B cell (primary cell): ENCODE results near the gene CCDC121. TPM values are rescaled to one million over a fixed set of nuclear protein-coding genes. Genes with fewer than 3 reads are reported as not detected.

ENCODE experiments used
- ATAC-seq: fragments of 200-7000 bp; cut with Tn5 transposase; one replicate; pipeline ENCODE4 v1.10.0; 2021; ENCODE audit warnings: low read depth, mild to moderate bottlenecking, moderate number of reproducible peaks, moderate library complexity
- CTCF ChIA-PET: fragments of 350-600 bp; sonication (Branson Sonifier 250); formaldehyde crosslinking; loops from one replicate; lab custom pipeline; 2021; ENCODE audit warnings: antibody characterized with exemption, inconsistent platforms; lab: Charles Lee
- POLR2A ChIA-PET: fragments of 350-600 bp; sonication (Branson Sonifier 250); formaldehyde crosslinking; loops from one replicate; lab custom pipeline; 2021; ENCODE audit warnings: antibody characterized with exemption; lab: Charles Lee
- DNase-seq: peaks from one replicate; pipeline ENCODE4 v3.0.0; 2013
- H2AFZ ChIP-seq: 2 replicates; pipeline ENCODE4 v1.6.1; 2012; ENCODE audit warnings: mild to moderate bottlenecking, low read depth, low read length; ENCODE audit not compliant: insufficient read depth, poor library complexity, severe bottlenecking
- H3K27ac ChIP-seq, 2 donors: 1 replicate in 1 of 2; 2 replicates in 1 of 2; pipeline ENCODE4 v1.5.1; 2012 to 2013; ENCODE audit warnings: low read length in 2 of 2, mild to moderate bottlenecking in 2 of 2, moderate library complexity in 1 of 2
- H3K27me3 ChIP-seq, 4 experiments: fragments of 200-600 bp in 1 of 4; sonication (generic) in 1 of 4; replicated peaks in 1 of 4; 1 replicate in 2 of 4; 2 replicates in 2 of 4; pipeline versions ENCODE4 v1.6.1 to v1.7.0; 2013 to 2016; ENCODE audit warnings: low read length in 3 of 4, mild to moderate bottlenecking in 2 of 4, mixed read lengths in 1 of 4, moderate library complexity in 1 of 4; ENCODE audit not compliant: insufficient read depth in 4 of 4, control insufficient read depth in 3 of 4; ENCODE audit errors: control extremely low read depth in 1 of 4
- H3K36me3 ChIP-seq, 2 experiments: replicated peaks in 1 of 2; 1 replicate in 1 of 2; 2 replicates in 1 of 2; pipeline versions ENCODE4 v1.6.1 to v1.7.1; 2013; ENCODE audit warnings: low read length in 1 of 2; ENCODE audit not compliant: insufficient read depth in 2 of 2, control insufficient read depth in 1 of 2; ENCODE audit errors: control extremely low read depth in 1 of 2, extremely low read depth in 1 of 2
- H3K4me1 ChIP-seq, 2 donors: fragments of 200-600 bp in 1 of 2; sonication (generic) in 1 of 2; 1 replicate in 1 of 2; 2 replicates in 1 of 2; pipeline versions ENCODE4 v1.5.1 to v1.6.1; 2013 to 2017; ENCODE audit warnings: low read length in 2 of 2; ENCODE audit not compliant: control insufficient read depth in 2 of 2, insufficient read depth in 2 of 2
- H3K4me2 ChIP-seq: replicated peaks from 2 replicates; pipeline ENCODE3; 2012; ENCODE audit warnings: mild to moderate bottlenecking, low read depth, low read length; ENCODE audit not compliant: poor library complexity, severe bottlenecking
- H3K4me3 ChIP-seq, 5 experiments: fragments of 200-600 bp in 1 of 5; sonication (generic) in 1 of 5; 1 replicate in 3 of 5; 2 replicates in 2 of 5; pipeline versions ENCODE4 v1.5.1 to v1.7.0; 2011 to 2016; ENCODE audit warnings: low read length in 4 of 5, mild to moderate bottlenecking in 4 of 5, low read depth in 2 of 5, control low read depth in 1 of 5, moderate library complexity in 1 of 5; ENCODE audit not compliant: insufficient read depth in 1 of 5; ENCODE audit errors: control extremely low read depth in 1 of 5, extremely low read depth in 1 of 5
- H3K79me2 ChIP-seq: fragments of 200-600 bp; sonication (generic); one replicate; pipeline ENCODE4 v1.6.0; 2016; ENCODE audit warnings: low read length; ENCODE audit not compliant: control insufficient read depth, insufficient read depth
- H3K9ac ChIP-seq: fragments of 200-600 bp; sonication (generic); 2 replicates; pipeline ENCODE4 v1.6.1; 2017; ENCODE audit warnings: mild to moderate bottlenecking, low read length, moderate library complexity
- H3K9me3 ChIP-seq, 3 donors: one replicate each; pipeline versions ENCODE4 v1.6.1 to v1.7.1; 2013; ENCODE audit warnings: low read length in 2 of 3; ENCODE audit not compliant: control insufficient read depth in 2 of 3, insufficient read depth in 1 of 3; ENCODE audit errors: control extremely low read depth in 1 of 3
- H4K20me1 ChIP-seq: 2 replicates; pipeline ENCODE4 v1.6.0; 2012; ENCODE audit warnings: mild to moderate bottlenecking, low read length; ENCODE audit not compliant: insufficient read depth, control insufficient read depth, poor library complexity, severe bottlenecking
- H3K27ac Mint-ChIP-seq: one replicate; pipeline ENCODE4 v1.8.0; 2021; ENCODE audit warnings: mixed read lengths
- H3K27me3 Mint-ChIP-seq: one replicate; pipeline ENCODE4 v1.8.0; 2021; ENCODE audit warnings: mixed read lengths
- H3K4me1 Mint-ChIP-seq: one replicate; pipeline ENCODE4 v1.8.0; 2021; ENCODE audit warnings: mixed read lengths
- H3K4me3 Mint-ChIP-seq: one replicate; pipeline ENCODE4 v1.8.0; 2021; ENCODE audit warnings: mixed read lengths
- H3K9me3 Mint-ChIP-seq: one replicate; pipeline ENCODE4 v1.8.0; 2022; ENCODE audit warnings: mixed read lengths; ENCODE audit not compliant: insufficient read depth
- EZH2 ChIP-seq: IDR thresholded peaks from 2 replicates; pipeline ENCODE4 v1.6.1; 2012; ENCODE audit warnings: borderline replicate concordance, low read depth, mild to moderate bottlenecking, moderate library complexity, low read length; ENCODE audit not compliant: insufficient read depth, poor library complexity, severe bottlenecking
- WGBS: methylation state at CpG from one replicate; pipeline ENCODE4 v1.1.5; 2013; ENCODE audit warnings: missing lambda C conversion rate; ENCODE audit not compliant: insufficient coverage; 5-methylcytosine and 5-hydroxymethylcytosine counted together
- intact Hi-C: fragments of 100-400 bp; cut with micrococcal nuclease; formaldehyde crosslinking; loops from one replicate; pipeline ENCODE4 v1.10.0; 2022
- polyA plus RNA-seq: library from polyadenylated mRNA; depleted of rRNA; stranded (reverse); fragments of >200 nt; gene quantifications from 2 replicates; pipeline ENCODE4 v1.2.3, GENCODE V29; 2012
- small RNA-seq: library from RNA; depleted of rRNA; stranded (forward); fragments of <200 nt; gene quantifications from one replicate; pipeline ENCODE3, GENCODE V24; 2012; ENCODE audit warnings: low replicate concordance, low read depth; ENCODE audit not compliant: insufficient read length
- total RNA-seq, 2 donors: library from RNA; stranded (reverse); fragments of 120-200 nt in 1 of 2; gene quantifications; 1 replicate in 1 of 2; 2 replicates in 1 of 2; pipeline versions ENCODE4 v1.2.3 to v1.2.4, GENCODE V29; 2013 to 2022
- TF ChIP-seq, protein P1 (sequence below): fragments of 200-600 bp; IDR thresholded peaks from one replicate; pipeline ENCODE4 v1.8.0; 2022; ENCODE audit warnings: antibody characterized with exemption, mild to moderate bottlenecking

The CCDC121 gene
- total and polyA plus RNA-seq, 2 donors (not counting 1 experiment from before 2014, with no cell fraction given), result 0.95 to 2.2 TPM

- Histone ChIP-seq H4K20me1 (peaks cover 8% of the 10 kb centered on the region), H3K79me2 (peaks cover 34% of the 10 kb centered on the region), H3K36me3 (peaks cover 0 to 1% of the 10 kb centered on the region in 2 experiments), H3K9ac (no peak overlapping the region), H3K4me2 (no peak overlapping the region), H3K4me1 (peaks cover 17 to 29% of the 10 kb centered on the region in 2 donors), H3K27ac (peak overlapping the region in 1 of 2 donors; percentile 72), H3K27me3 (no peaks in the 10 kb centered on the region), H2AFZ (peak overlapping the region; percentile 85), H3K9me3 (peaks cover under 1 to 17% (median 2%) of the 10 kb centered on the region in 3 donors), H3K4me3 (no peak overlapping the region)
- DNase-seq (peak; percentile 16), ATAC-seq (no peak)
- ChIA-PET CTCF (no interaction called here), POLR2A (interaction anchor here (0.7 kb wide), 1 partner anchor 309 kb away, joined by 3 read pairs; the partner anchor contains the start of genes BABAM2 and RBKS)
- Mint-ChIP-seq H3K27me3 (peaks cover 5% of the 10 kb centered on the region), H3K9me3 (peaks cover 9% of the 10 kb centered on the region), H3K4me1 (peaks cover 35% of the 10 kb centered on the region), H3K4me3 (peak overlapping the region; percentile 96), H3K27ac (peak overlapping the region; percentile 53)
- 97% methylated on average over 19 of the region's 19 CpGs for WGBS
- no peak for TF ChIP-seq EZH2
- TF ChIP-seq, protein P1, sequence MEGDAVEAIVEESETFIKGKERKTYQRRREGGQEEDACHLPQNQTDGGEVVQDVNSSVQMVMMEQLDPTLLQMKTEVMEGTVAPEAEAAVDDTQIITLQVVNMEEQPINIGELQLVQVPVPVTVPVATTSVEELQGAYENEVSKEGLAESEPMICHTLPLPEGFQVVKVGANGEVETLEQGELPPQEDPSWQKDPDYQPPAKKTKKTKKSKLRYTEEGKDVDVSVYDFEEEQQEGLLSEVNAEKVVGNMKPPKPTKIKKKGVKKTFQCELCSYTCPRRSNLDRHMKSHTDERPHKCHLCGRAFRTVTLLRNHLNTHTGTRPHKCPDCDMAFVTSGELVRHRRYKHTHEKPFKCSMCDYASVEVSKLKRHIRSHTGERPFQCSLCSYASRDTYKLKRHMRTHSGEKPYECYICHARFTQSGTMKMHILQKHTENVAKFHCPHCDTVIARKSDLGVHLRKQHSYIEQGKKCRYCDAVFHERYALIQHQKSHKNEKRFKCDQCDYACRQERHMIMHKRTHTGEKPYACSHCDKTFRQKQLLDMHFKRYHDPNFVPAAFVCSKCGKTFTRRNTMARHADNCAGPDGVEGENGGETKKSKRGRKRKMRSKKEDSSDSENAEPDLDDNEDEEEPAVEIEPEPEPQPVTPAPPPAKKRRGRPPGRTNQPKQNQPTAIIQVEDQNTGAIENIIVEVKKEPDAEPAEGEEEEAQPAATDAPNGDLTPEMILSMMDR, result no peak
- intact Hi-C loops, result loop anchor here (1.0 to 10.0 kb wide), 5 partner anchors 83 to 259 kb away; partner anchors contain the start of genes EIF2B4, KRTCAP3, MPV17 and NRBP1
These were observed 47.2 kb downstream of the CCDC121 start for GRCh38 chr2:27581417-27582128.

Small RNA genes within 50 kb of the gene (small RNA-seq; reads per million reads assigned to genes)
- gene RF00340, result not detected

Other genes starting within 250 kb of the CCDC121 start
- gene ZNF513, start 248.3 kb downstream of the CCDC121 start, total RNA-seq, result 29.0 and 31.7 TPM in 2 replicates
- 29.5 and 36.8 TPM in 2 replicates for gene ZNF513, start 248.3 kb downstream of the CCDC121 start, polyA plus RNA-seq
- gene PPM1G, start 219.4 kb downstream of the CCDC121 start, total RNA-seq, result 45.5 and 48.9 TPM in 2 replicates
- gene PPM1G, start 219.4 kb downstream of the CCDC121 start, polyA plus RNA-seq, result 23.7 and 27.1 TPM in 2 replicates
- 109 and 115 TPM in 2 replicates for gene NRBP1, start 200.4 kb downstream of the CCDC121 start, total RNA-seq
- gene NRBP1, start 200.4 kb downstream of the CCDC121 start, polyA plus RNA-seq, result 69.2 and 105 TPM in 2 replicates
- gene KRTCAP3, start 186.6 kb downstream of the CCDC121 start, total RNA-seq, result 15.0 and 16.5 TPM in 2 replicates
- 8.6 TPM in 2 replicates for gene KRTCAP3, start 186.6 kb downstream of the CCDC121 start, polyA plus RNA-seq
- 33.3 and 41.0 TPM in 2 replicates for gene IFT172, start 139.3 kb downstream of the CCDC121 start, total RNA-seq
- gene IFT172, start 139.3 kb downstream of the CCDC121 start, polyA plus RNA-seq, result 20.1 and 21.4 TPM in 2 replicates
- not detected in 2 replicates for gene FNDC4, start 133.8 kb downstream of the CCDC121 start, total RNA-seq
- 0.17 and 0.31 TPM in 2 replicates for gene FNDC4, start 133.8 kb downstream of the CCDC121 start, polyA plus RNA-seq
- not detected in 2 replicates for gene GCKR, start 132.2 kb downstream of the CCDC121 start, total RNA-seq
- not detected in 2 replicates for gene GCKR, start 132.2 kb downstream of the CCDC121 start, polyA plus RNA-seq
- 65.2 and 72.3 TPM in 2 replicates for gene ZNF512, start 46.0 kb downstream of the CCDC121 start, total RNA-seq
- 26.4 and 33.3 TPM in 2 replicates for gene ZNF512, start 46.0 kb downstream of the CCDC121 start, polyA plus RNA-seq
- 26.0 and 27.8 TPM in 2 replicates for gene GPN1, start within 50 bp of the CCDC121 start, total RNA-seq
- 17.4 and 17.5 TPM in 2 replicates for gene GPN1, start within 50 bp of the CCDC121 start, polyA plus RNA-seq
- 40.2 and 40.7 TPM in 2 replicates for gene SUPT7L, start 34.6 kb upstream of the CCDC121 start, total RNA-seq
- 42.4 and 56.9 TPM in 2 replicates for gene SUPT7L, start 34.6 kb upstream of the CCDC121 start, polyA plus RNA-seq
- gene SLC4A1AP, start 34.9 kb upstream of the CCDC121 start, total RNA-seq, result 23.1 and 25.6 TPM in 2 replicates
- gene SLC4A1AP, start 34.9 kb upstream of the CCDC121 start, polyA plus RNA-seq, result 8.9 and 14.7 TPM in 2 replicates
- gene MRPL33, start 142.7 kb upstream of the CCDC121 start, total RNA-seq, result 26.5 and 26.9 TPM in 2 replicates
- 14.4 and 32.4 TPM in 2 replicates for gene MRPL33, start 142.7 kb upstream of the CCDC121 start, polyA plus RNA-seq